T1000 (cell line): ENCODE measurements around the gene ELOVL1.
A peak's percentile ranks its signal among the peaks of the same experiment; 100 is the strongest.
"Not testable (repeated sequence)": the region's sequence is repeated elsewhere in the genome, so short reads cannot be mapped to it uniquely, and the experiment has no call there.

ENCODE experiments used
- DNase-seq: peaks from one replicate; lab custom pipeline; 2025; ENCODE audit warnings: mixed read lengths; lab: John Stamatoyannopoulos, UW

The ELOVL1 gene

DNA sequence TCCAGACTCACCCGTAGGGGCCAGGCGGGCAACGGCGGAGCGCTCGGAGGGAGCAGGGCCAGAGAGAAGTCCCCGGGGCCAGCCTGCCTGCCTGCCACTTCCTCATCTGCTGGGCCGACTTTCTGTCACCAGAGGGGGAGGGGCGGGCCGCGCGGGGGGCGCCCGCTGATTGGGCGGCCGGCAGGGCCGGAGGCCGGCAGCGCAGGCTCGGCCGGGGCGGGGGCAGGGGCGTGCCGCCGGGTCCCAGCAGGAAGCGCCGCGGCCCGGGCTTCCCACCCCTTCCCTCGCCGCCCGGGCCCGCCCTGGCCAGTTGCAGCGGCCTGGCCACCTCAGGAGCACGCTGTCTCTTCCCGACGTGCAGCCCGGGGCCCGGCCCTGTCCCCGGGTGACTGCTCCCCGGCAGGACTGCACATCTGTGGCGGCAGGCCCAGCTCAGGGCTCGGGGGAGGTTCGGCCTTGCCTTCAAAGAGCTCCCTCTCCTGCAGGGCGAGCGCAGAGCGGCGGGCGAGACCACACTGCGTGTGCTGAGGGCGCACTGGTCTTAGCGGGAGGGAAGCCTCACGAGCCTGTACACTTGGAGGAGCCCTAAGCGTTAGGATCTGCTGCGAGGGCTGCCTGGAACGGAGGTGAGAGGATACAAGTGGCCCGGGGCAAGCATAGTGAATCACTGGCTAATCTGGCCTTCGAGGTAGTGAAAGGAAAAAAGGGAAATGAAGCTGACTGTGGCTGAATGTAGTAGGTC lies at the start of gene ELOVL1:
Gene ELOVL1 (minus strand): TSS at position 108 of the 742 bp plus-strand sequence. CDS start 2,402 bp downstream, outside the sequence.
- peak; percentile 85 for DNase-seq

DNA sequence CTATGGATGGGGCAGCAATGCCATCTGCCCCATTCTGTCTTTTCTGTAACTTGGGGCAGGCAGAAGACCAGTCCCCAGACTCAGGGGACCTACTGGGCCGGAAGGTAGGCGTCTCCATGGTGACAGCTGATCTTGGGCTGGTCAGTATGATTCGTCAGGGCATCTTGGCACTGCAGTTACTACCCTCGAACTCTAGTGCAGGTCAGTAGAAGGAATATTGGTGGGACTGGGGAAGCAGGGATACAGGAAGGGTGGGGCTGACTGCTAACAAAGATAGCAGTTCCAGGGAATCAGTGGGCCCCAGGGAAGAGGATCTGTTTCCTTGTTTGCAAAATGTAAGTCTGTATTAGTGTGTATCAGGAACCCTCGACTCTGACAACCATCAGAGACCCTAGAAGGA lies 48.1 kb upstream of the ELOVL1 start:
- no peak for DNase-seq

DNA sequence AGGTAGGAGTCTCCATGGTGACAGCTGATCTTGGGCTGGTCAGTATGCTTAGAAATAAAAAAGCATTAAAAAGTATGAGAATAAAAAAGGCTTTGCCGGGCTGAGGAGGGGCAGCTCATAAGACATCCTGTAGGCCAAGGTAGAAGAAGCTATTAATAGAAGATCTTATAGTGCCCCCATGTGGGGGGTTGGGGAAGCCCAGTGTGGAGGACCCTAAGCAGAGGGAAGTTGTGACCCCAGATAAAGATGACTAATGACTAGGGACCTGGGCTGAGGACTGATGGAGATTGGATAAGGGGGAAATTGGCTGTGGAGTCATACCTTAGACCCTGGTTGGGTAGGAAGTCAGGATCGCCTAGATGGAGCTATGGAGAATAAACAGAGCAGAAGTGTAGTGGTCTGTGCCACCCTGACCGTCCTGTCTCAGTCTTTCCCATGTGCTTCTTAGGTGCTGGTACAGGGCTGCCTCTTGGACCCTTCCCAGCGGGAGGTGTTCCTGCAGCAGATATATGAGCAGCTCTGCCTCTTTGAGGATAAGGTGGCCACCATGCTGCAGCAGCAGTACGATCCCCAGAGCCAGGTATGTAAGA lies 46.9 kb upstream of the ELOVL1 start:
- no peak for DNase-seq

DNA sequence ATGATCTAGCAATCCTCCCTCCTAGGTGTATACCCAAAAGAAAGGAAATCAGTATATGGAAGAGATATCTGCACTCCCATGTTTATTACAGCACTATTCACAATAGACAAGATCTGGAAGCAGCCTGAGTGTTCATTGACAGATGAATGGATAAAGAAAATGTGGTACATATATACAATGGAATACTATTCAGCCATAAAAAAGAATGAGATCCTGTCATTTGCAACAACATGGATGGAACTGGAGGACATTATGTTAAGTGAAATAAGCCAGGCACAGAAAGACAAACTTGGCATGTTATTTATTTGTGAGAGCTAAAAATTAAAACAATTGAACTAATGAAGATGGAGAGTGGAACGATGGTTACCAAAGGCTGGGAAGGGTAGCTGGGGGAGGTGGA lies 45.6 kb upstream of the ELOVL1 start:
- not testable (repeated sequence) for DNase-seq

DNA sequence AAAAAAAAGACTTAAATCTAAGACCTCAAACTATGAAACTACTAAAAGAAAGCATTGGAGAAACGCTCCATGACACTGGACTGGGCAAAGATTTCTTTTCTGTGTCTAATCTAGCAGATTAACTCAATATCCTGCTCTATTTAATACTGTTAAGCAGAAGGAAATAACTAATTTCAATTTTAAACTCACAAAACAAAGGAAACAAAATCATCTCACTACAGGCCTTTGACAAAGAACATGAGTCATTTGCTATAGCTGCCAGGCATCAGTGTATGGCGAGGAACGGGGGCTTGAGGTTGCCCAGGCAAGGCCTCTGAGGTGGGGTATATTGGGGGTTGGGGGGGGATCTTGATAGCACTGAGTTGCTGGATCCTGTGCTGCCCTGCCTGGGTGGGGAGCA lies 42.8 kb upstream of the ELOVL1 start:
- no peak for DNase-seq

DNA sequence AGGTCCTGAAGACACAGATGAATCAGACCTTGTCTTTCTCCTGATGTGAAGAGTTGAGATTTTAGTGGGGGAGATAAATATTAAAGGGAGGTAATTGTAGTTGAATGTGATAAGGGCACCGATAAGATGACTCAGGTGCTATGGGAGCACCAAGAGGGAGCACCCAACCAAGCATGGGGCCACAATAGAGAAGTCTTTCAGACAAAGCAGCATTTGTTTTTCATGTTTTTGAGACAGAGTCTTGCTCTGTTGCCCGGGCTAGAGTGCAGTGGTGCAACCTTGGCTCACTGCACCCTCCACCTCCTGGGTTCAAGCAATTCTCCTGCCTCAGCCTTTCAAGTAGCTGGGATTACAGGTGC lies 38.0 kb upstream of the ELOVL1 start:
- no peak for DNase-seq

DNA sequence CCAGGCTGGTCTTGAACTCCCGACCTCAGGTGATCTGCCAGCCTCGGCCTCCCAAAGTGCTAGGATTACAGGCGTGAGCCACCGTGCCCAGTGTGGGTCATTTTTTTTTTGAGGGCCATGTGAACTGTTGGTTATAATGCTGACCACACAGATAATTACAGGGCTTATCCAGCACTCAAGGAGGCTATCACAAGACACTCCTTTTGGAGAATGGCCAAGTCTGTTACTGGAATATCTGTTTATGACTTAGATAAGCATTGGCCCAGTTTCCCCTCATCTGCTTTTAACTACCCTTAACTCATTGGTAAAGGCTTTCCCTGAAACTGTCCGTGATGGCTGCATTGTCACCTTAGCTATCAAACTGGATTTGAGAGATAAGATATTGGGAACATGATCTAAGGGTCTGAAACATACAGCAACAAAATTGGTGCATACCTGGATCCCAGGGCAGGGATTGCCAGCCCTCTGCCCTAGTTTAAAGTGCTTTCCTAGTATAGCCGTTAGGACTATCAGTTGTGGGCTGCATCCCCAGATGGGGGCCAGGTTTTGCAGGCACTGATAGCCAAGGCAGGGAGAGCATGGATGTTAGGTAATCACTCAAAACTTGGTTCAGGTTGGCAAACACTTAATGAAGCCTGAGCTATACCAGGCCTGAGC lies 37.5 kb upstream of the ELOVL1 start:
- no peak for DNase-seq

DNA sequence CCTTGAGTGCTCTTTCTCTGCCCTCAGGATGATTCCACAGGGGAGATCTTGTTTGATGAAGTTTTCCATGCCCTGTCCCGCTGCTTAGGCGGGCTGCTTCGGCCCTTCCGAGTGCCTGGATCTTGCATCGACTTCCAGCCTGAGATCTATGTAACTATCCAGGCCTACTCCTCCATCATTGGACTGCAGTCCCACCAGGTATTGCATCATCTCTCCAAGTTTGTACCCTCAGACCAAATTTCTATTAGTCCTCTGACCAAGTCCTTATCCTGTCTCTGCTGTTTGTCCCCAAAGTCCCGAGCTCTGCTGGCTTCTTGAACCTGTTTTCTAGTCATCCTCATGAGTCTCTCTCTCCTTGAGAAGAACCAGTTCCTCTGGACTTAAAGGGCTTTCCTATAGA lies 36.5 kb upstream of the ELOVL1 start:
- DNase-seq, result no peak

DNA sequence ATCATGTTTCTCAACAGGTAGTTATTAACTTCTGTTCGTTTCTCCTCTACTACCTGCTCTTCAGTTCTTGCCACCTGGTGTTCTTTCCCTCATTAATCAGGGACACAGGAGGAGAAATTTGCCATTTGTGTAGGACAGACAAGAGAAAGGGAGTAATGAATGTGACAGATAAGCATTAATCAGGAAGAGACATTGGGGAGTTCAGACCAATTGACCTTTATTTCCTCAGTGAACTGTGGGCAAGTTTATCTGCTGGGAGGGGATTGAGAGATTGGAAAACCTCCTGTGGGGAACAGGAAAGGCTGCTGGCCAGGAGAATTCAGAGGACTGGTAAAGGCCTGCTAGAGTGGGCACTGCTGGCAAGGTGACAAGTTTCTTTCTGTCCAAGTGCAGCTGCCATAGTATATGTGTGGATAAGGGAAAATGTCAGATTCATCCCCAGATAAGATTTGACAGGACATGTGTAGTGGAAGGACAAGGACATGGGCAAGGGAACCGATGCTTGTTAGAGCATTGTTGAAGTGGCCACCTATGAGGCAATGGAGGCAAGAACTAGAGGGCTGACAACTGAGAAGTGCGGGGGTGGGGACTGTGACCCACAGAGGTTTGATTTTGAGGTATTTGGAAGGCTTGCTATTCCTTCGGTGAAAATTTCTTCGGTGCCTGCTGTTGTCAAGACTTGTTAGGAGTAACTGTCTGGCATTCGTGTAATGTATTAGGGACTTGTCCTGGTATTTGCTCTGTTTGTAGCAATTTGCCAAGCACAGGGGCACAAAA lies 34.5 kb upstream of the ELOVL1 start:
- no peak for DNase-seq

DNA sequence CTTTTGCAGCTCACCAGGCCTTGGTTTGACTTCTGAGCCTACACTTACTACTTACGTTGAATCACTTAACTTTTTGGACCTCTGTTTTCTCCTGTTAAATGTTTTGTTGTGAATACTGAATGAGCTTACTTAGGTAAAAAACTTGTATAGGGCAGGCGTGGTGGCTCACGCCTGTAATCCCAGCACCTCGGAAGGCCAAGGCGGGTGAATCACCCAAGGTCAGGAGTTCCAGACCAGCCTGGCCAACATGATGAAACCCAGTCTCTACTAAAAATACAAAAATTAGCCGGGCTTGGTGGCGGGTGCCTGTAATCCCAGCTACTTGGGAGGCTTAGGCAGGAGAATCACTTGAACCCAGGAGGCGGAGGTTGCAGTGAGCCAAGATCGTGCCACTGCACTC lies 32.6 kb upstream of the ELOVL1 start:
- DNase-seq, result not testable (repeated sequence)

DNA sequence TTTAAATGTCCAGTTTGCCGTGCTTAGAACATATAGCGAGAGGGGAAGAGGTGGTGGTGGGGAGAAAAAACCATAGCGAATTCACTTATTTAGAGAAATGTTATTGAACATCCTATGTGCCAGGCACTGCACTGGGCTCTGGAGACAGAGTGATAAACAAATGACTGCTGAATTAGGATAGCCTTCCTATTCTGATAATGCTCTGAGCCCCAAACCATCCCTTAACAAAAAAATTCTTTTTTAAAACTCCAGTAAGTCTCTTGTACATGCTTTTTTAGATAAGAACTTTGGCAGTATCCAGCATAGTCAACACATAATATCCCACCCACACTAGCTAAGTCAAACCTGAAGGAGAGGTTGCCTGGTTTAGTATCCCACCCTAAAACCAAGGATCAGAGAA lies 30.4 kb upstream of the ELOVL1 start:
- no peak for DNase-seq

DNA sequence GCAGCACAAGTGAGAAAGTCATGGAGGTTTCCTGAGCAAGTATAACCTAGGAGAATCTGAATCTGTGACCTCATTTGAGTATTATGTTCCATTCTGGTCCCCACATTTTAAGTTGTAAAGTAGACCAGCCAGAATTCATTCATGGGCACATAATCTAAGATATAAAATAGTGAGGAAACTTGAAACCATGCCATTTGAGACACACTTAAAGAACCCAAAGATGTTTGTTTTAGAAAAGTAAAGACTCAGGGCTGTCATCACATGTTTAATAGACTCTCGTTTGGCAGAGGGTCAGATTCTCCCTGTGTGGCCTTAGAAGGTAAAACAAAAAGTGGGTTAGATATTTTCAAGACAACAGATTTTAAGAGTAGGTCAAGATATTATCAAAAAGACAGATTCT lies 28.2 kb upstream of the ELOVL1 start:
- no peak for DNase-seq

DNA sequence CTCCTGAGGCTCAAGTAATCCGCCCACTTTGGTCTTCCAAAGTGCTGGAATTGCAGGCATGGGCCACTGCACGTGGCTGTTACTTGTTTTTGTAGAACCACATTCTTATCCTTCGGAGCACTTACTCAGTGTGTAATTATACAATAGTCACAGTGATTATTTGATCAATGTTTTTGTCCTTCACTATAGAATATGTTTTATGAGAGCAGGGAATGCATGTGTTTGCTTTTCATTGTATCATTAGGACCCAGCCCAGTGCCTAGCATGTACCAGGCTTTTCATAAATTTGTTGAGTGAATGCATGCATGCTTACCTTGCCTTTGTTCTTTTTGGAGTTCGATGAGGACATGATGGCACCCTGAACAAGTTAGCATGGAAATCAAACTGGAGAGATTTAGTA lies 27.7 kb upstream of the ELOVL1 start:
- DNase-seq, result no peak

DNA sequence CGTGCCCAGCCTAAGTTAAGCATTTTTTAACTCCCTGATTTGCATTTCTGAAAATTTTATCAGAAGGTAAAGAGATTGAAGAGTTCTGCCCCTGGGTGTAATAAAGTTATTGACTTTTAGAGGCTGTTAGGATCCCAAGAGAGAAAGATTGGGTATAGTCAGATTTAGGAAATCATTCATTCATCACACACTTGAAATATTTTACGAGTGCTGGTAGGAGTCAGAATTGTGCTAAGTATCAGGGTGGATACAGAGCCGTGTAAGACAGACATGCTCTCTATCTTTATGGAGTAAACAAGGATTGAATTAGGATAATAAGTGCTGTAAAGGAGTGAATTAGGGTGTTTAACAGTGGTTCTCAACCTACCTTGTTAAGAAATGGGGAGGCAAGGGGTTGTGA lies 24.9 kb upstream of the ELOVL1 start:
- no peak for DNase-seq

DNA sequence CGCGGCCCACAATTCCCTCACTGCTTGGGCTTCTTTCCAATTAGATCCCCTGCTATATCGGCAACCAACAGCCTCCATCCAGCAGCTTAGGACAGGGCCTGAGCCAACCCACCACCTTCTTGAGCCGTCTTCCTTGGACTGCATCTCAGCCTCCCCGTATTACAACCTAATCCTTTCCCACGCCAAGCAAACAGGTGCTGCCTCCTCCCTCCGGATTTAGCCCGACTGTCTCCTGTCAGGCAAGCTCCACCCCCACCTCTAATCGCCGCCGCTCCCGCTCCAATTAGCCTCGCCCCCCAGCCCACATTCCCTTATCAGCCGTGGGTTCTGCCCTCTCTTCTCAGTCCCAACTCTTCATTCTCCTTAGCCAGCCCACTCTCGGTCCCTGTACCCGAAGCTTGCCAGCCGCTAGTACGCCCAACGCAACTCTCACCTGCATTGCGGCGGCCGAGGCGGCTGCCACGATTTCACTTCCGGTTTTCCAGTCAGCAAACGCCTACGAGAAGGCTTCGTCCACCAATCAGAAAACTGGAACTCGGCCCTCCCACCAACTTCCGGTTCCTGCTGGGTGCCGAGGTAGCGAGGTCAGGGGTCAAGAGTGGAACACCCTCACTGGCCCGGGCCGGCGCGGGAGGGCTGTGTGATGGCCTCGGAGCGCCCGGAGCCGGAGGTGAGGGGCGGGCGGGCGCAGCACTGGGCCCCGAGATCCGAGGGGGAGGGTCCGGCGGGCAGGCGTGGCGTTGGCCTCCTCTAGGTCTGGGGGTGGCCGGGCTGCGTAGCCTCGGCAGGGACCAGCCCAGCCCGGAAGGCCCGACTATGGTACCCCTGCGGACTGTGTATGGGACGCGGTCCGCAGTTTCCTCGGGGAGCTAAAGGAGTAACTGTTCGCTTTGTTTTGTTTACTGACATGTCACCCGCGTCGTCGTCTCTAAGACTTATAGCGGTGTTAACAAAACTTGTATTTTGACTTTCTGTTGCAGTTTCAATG lies 21.8 kb upstream of the ELOVL1 start, which contains the start of the genes MED8 and SZT2:
Gene MED8 (minus strand): TSS at position 475 of the 988 bp plus-strand sequence. CDS start 36 bp downstream, at position 439.
Gene SZT2 (plus strand): TSS at position 574 of the 988 bp plus-strand sequence. CDS start 70 bp downstream, at position 644.
- DNase-seq, result peak; percentile 87

DNA sequence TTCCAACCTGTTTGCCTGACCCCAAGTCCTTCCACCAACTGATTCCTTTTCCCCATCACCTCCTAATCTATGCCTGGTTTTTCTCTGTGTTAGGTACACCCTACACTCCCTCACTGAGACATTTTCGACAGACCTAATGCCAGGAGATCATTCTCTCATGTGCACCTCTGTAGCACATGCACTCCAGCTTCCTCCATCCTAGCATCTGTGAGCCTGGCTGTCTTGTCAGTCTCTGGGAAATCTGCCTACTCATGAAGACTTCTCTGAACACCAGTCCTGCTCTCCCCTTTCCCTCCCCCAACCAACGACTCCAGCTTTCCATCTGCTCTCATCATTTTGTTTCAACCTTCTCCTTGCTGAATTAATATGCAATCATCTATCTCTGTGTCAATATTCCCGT lies 20.8 kb upstream of the ELOVL1 start:
- DNase-seq, result no peak

DNA sequence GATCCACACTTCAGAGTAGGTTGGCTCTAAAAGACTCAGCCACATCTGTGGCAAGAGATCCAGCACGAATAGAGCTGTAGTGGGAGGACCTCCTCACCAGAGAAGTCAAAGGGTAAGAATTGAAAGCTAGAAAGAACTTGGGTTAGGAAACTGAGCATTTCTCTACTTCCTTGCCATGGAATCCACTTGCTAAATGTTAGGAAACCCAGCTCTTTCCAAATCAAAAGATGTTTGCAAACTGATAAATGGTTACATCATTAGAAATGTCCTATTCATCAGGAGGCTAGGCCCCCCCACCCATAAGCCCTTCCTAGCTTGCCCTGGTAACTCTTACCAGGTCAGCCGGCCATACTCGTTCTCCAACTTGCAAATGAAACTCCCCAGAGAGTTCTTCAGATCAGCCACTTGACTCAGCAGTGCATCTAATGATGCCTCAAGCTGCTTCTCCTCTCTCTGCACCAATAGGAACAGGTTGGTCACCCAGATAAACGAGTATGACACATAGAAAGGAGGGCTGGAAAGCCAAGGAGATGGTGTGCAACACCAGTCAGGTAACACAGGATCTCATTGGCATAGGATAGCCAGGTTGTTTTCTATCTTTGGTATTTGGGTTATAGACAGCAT lies 20.3 kb upstream of the ELOVL1 start:
- DNase-seq, result no peak

DNA sequence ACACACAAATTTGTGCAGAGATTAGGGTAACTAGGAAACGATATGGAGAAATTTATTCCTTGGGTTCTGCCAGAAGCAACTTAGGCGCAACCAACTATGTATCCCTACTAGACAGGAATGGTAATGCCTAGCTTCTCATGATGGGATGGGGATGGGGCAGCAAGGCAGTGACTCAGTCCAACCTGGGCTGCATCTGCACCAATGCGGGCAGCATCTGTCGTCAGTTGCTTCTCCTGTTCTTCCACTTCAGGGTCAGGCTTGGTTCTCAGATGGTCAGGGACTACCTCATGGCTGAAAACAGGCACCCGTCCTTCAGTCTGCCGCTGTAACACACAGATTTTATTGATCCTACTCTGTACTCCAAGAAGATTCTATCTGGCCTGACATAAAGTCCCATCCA lies 18.9 kb upstream of the ELOVL1 start:
- DNase-seq, result no peak

DNA sequence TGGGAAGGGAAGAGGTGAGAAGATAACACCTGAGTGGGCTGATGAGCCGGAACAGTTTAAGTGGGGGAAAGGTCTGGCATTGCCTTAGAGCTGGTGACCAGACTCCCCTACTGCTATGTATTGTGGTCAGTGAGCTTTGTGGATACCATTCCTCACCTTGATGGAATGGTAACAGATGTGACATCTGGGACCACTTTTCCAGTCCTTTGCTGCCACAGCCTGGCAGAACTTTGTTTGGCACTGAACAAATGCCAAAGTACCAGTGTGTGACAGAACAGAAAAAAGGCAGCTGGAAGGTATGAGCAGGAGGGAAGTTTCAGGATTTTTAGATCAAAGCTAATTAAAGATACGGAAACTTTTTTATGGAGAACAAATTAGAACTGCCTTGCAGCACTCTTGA lies 15.6 kb upstream of the ELOVL1 start:
- DNase-seq, result no peak

DNA sequence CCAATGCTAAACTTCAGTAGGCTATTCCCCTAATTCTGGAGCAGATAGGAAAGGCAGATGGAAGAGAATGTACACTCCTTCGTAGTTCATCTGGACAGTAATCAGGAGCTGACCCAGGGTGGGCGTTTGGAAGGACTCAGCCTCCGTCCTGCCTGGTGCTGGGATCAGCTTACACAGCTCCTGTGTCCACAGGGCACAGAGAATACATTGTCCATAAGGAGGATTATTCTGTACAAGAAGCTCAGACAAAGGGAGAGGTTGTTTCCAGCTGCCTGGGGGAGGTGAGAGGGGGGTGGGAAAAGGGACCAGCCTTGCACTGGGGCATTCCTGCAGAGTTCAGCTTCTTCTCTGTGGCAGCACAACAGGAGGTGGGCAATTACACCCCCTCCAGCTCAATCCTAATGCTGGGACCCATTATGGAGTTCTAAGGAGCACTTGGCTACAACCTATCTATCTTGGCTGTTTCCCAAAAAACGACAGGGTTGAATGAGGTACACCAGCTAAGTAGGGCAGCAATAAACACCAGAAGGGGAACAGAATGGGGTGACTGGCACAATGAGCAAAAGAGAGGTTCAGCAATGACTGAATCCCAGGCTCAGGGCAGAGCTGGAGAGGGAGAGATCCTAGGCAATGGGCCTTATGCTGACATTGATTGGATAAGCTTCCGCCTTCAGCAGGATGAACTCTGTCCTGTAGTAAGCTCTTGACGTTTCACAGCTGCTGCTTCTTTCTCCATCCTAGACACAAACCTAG lies 14.4 kb upstream of the ELOVL1 start:
- DNase-seq, result no peak
